SIG-M5 (cell line): ENCODE measurements around the gene PTPRH.
"Not testable (repeated sequence)": the region's sequence is repeated elsewhere in the genome, so short reads cannot be mapped to it uniquely, and the experiment has no call there.

Experiments used
- DNase-seq: peaks from one replicate; lab custom pipeline; 2025; lab: John Stamatoyannopoulos, UW

PTPRH gene

DNA sequence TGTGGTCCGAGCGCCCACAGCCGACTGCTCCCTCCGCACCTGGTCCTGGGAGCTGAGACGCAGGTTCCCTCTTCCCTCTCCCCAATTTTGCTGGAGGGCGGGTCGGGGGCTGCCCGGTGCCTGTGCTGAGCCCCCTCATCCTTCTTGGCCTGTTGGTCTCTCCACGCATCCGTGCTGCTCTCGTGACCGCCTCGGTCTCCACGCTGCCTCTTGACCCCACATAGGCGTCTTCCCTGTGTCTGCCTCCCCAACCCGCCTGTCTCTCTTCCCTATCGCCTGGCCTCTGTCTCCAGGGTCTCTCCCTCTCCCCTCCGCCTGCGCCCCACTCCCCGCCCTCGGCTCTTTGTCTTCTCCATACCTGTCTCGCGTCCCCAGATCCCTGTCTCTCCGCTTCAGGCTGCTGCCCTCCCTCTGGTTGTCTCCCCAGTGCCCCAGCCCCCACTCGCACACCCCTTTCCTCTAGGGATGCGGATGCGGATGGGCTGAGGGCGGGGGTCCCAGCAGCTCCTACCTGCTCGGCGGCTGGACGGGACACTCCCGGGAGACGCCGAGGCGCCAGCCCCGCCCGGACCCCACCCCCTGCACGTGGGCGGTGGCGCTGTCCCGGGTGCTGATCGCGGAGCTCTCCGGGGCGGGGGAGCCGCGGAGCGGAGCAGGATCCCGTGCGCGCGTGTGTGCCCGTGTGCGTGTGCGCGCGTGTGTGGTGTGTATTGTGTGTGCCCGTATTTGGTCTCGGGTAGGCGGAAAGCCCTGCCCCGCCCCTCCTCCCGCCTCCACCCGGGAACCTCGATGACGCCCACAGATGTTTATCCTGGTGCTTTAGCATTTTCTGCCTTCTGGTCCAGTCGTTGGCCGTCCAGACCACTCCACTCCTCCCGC lies 29.5 kb downstream of the PTPRH start, which contains the start of gene SYT5:
SYT5 (minus strand) TSS at position 684 of the 879 bp plus-strand sequence. CDS start 1,248 bp downstream, outside the sequence.
- no peak for DNase-seq

DNA sequence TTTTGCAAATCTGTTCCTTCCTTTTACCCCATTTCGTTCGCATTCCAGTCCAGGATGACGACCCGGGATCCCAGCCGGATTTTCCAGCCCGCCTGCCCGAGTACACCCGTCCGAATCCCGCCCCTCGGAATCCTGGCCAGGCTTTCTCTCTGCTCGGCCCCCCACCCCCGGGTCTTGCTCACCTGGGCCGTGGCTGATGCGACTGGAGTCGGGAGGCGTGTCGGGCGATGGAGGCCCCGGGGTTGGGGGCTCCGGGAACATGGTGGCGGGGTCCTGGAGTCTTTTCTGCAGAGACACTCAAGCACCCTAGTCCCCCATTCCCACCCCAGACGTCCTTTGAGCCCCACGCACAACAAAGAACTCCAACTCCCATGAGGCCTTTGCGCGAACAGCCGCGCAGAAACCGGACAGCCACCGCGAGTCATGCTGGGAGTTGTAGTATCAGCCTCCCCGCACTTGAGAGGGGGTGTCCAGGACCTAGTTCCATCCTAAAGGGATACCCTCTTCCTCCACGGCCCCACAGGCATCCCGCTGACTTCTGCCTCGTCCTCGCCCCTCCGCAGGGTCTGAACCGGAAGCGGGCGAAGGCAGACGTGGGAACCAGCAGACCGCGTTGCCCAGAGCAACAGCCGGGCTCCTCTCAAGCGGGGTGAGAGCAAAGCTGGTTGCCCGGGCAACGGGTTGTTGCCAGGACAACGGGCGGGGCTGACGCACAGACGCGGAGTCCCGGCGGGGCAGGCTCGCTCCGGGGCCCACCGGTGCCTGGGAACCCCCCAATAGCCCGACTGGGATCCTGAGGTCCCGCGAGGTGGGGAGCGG lies 30.3 kb downstream of the PTPRH start:
- no peak for DNase-seq

DNA sequence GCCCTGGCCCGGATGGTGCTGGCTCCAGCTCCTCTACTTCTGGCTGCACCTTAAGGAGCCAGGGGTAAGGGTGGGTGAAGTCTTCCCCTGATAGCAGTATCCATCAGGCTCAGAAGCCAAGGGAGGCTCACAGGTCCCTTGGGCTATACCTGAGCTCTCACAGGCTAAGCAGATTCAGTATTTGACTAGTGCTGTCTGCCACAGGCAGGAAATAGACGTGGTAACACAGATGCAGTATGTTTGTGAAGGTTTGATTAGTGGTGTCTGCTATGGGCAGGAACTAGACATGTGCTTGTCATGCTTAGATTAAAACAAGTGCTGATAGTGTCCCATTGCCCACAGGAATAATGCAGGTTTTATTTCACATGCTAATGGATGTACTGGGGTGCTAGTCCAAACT lies 33.2 kb downstream of the PTPRH start:
- DNase-seq = no peak

DNA sequence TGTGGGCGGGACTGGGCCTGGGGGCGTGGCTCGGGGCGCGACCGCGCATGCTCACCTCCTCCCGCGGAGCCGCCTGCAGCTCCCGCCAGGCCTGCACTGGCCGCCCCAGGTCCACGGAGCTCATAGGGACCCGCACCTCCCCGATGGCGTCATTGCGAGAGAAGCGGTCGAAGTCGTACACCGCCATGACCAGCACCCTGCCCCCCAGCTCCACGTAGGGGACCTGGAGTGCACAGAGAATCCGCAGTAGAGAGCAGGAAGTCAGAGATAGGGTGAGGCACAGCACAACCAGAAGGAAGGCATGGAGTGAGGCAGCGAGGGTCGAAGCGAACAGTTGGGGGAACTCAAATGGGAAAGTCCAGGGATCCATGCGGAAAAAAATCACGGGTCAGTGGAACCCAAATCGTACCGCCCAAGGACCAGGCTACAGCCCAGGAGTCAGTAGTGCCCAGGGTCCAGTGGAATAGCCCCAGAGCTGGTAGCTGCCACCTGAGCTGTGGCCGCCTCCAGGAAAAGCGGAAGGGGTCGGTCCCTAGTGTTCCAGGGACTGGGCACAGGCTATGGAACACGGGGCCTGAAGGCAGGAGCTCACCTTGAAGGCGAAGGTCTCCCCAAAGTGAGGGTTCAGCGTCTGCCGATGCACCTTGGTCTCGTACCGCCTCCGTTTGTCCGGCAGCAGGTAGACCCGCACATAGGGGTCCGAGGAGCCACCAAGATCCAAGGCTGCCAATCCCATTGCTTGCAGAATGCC lies 34.0 kb downstream of the PTPRH start:
- DNase-seq = no peak

DNA sequence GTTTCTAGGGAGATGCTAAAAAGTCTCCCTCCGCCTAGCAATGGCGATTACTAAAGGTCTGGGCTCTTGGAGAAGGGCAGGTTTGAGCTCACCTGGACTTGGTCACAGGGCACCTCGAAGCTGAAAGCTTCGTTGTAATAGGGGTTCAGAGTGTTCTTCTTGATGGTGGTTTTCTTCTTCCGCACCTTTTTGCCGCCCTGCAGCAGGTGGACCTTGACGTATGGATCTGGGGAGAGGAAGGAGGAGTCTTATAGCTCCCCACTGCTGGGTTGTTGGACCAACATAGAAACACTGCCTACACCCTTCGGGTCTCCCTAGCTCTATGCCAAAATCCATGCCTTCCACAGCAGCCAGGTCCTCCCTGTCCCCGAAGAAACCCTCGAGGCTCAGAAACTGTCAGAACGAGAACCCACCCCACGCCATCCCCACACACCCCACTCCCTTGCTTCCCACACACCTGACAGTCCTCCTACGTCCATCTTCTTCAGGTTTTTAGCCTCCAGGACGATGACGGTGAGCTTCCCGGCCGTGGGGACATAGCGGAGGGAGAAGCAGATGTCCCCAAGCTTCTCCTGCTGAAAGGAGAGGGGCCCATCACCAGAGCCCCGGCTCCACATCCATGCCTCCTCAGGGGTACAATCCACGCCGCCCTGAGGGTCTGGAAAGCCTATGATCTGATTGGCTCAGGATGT lies 34.7 kb downstream of the PTPRH start:
- DNase-seq = no peak

DNA sequence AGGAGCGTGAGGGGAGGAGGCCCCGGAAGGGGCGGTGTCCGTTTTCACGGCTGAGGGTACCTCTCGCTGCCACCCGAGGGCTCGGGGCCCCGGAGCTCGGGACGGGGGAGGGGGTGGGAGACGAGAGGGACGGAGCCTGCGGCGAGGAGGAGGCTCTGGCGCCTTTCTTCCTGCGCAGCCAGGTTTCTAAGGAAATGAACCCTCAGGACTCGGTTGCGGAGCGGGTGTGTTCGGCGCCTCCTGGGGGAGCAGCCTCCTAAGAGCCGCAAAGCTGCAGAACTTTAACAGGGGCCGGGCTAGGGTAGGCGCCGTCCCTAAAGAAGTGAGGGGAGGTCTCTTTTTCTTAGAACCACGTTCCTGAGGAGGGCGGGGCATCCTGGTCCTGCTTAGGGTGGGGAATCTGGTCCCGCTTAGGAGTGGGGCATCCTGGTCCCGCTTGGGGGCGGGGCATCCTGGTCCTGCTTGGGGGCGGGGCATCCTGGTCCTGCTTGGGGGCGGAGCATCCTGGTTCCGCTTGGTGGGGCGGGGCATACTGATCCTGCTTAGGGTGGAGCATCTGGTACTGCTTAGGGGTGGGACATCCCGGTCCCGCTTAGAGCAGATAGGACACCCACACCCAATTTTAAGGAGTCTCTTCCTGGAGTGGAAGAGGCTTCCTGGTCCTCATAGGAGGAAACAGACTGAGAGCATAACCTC lies 35.4 kb downstream of the PTPRH start:
- no peak for DNase-seq

DNA sequence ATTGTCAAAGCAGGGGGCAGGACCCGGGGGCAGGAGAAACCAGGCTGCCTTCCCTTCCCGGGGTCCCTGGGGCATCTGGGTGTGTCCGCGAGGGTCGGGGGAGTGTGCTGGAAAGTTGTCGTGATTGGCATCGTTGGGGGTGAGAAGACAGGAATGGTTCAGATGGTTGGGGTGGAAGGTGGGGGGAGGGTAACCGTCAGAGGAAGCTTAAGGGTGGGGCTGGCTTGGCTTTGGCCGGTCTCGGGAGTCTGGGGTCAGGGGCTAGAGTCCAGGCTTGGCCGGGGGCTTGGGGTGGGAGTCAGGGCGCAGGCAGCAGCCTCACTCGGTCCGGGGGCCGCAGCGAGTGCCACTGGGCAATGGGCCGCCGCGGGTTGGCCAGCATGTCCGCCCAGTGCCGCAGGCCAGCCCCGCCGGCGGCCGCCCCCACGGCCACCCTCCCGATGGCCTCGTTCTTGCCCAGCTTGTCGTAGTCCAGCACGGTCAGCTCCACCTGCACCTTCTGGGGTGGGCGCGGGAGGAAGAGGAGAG lies 36.1 kb downstream of the PTPRH start:
- DNase-seq = no peak

DNA sequence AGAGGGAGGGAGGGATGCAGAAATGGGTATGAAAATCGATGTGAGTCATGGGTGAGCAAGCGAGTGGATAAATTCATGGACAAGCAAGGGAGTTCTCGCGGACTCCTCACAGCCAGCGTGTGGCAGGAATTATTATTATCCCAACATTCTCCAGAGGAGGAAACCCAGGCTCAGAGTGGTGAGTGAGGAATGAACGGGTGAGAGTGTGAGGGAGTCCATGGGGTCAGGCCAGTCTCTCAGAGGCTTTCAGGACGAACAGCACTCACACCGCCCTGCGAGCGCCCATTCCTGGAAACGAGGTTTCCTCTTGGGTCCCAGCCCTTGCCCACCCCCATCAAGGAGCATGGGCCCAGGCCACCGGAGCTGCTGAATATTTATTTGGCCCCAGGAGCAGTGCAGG lies 36.6 kb downstream of the PTPRH start:
- DNase-seq = no peak

DNA sequence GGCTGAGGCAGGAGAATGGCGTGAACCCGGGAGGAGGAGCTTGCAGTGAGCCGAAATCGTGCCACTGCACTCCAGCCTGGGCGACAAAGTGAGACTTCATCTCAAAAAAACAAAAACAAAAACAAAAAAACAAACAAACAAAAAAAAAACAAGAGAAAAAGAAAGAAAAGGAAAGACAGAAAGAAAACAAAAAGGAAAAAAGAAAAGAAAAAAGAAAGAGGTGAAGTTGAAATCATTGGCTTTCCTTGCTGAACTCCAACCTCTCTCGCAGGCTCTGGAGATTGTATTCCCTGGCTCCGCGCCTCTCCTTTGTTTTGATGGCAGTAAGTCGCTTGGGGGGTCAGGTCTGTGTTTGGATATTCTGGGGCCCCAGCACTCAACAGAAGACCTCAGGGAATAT lies 37.0 kb downstream of the PTPRH start:
- DNase-seq = not testable (repeated sequence)

DNA sequence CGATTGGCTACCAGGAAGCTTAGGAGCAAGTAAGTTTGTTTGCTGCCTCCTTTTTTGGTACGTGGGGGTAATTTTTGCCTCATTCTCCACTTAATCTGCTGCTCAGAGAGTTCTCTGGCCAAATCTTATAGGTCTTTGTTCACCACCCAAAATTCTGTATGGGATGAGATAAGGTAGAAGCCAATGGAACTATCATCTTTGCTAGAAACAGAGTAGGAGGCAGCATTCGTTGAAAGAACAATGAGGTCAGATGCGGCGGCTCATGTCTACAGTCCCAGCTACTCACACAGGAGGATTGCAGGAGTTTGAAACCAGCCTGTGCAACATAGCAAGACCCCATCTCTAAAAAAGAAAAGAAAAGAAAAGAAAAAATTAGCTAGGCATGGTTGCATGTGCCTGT lies 37.9 kb downstream of the PTPRH start:
- no peak for DNase-seq

DNA sequence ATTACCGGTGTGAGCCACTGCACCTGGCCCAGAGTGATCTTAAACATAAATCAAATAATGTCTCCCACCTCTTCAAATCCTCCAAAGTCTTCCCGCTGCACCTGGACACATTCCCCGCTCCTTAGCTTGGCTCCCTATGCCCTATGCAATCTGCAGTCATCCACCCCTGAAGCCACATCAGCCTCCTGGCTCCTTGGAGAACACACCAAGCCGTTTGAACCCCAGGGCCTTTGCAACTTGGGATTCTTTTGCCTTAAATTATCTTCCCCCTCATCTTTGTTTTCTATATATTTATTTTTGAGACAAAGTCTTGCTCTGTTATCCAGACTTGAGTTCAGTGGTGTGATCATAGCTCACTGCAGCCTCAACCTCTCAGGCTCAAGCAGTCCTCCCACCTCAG lies 40.2 kb downstream of the PTPRH start:
- no peak for DNase-seq

DNA sequence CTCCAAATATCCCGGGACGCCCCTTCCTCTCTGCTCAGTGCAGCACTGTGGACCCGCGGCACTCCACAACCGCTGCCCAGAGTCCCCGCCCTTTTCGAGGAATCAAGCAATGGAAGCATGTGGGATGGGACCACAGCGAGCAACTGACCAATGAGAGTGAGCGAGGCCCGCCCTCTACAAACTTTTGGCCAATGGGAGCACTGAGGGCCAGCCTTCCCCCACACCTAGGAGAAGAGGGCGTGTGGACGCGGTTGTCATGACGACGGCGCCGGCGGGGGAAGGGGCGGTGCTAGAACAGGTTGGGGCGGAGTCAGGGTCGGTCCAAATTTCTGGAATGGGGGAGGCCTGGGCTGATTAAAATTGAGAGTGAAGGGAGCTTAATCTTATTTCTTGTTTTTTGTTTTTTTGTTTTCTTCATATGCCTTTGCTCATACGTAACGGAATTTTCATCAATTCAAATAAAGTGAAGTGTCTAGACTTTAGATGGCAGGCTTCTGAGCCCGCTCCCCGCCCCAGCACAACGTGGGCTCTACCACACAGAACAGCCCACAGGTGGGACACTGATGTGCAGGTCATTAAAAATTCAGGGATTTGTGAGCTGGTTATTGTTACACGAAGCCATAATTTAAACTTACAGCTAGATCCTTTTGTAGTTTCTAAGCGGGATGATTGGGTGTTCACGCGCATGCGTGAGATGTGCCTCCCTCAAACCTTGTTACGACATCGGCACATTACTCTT lies 42.6 kb downstream of the PTPRH start, which contains the start of gene DNAAF3:
DNAAF3 (minus strand) TSS at position 84 of the 739 bp plus-strand sequence. CDS start 200 bp downstream, outside the sequence.
- DNase-seq = peak; percentile 78

DNA sequence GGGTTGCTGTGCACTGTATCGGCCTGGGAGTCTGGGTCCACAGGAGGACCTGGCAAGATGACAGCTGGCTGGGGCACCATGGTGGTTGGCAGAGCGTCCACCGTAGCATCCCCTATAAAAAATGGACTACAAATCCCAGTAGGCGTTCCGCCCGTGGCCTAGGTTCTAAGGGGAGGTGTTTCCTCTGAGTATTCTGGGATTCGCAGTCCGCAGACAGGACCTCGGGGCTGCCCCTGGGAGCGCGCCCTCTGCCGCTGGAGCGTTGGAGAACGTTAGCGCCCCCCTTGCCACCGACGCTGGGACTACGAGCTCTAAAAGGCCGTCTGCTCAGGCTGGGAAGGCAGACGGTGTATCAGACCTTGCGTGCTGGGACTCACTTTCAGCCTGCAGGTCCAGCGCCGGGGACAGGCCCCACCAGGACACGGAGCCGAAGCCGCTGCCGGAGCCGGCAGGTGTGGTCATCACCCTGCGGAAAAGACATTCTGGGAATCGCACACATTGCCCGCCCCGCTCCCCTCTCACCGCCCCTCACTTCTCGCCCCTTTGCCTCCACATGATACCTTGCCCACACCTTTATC lies 43.3 kb downstream of the PTPRH start:
- DNase-seq = peak; percentile 66

DNA sequence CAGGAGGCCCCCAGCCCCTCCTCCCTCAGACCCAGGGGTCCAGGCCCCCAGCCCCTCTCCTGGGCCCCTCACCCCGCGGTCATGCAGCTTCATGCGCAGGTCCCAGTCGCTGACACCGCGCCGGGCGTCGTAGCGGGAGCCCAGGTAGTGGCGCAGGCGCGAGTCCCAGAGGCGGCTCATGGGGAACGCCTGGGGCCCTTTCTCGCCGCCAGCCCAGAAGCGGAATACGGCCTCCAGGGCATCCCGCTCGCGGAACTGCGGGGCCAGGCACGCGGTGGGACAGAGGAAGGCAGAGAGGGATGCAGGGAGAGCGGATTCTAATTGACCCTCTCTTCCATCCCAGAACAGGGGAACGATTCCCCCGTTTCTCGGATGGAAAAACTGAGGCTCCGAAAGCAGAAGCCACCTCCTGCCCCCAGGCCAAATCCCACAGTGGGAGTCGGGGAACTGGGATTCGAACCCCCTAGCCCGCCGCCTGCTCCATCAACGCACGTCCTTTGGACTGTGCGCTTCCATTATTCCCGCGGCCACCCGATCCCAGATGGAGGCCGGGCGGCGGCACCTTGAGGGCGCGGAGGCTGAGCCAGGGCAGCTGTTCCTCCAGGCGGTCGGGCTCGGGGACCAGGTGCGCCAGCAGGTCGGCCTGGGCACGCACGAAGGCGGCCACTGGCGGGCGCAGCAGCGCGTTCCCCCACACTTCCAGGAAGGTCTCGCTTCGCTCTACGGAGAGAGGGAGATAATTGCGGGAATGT lies 47.6 kb downstream of the PTPRH start:
- no peak for DNase-seq

DNA sequence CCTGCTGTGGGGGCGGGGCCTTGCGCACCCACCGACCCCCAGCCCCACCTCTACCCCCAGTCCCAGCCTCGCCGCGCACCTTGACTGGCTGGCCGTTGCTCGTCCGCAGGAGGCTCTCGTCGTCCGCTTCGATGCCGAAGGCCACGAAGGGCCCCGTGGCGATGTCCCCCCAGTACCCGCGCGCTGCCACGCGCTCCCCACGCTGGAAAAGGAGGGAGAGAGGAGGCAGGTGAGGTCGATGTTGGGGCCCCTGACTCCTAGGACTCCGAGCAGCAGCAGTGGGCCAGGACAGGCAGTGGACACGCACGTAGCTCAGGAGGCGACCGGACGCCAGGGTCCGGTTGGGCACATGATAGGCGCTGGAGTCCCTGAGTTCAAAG lies 48.3 kb downstream of the PTPRH start:
- DNase-seq = no peak

DNA sequence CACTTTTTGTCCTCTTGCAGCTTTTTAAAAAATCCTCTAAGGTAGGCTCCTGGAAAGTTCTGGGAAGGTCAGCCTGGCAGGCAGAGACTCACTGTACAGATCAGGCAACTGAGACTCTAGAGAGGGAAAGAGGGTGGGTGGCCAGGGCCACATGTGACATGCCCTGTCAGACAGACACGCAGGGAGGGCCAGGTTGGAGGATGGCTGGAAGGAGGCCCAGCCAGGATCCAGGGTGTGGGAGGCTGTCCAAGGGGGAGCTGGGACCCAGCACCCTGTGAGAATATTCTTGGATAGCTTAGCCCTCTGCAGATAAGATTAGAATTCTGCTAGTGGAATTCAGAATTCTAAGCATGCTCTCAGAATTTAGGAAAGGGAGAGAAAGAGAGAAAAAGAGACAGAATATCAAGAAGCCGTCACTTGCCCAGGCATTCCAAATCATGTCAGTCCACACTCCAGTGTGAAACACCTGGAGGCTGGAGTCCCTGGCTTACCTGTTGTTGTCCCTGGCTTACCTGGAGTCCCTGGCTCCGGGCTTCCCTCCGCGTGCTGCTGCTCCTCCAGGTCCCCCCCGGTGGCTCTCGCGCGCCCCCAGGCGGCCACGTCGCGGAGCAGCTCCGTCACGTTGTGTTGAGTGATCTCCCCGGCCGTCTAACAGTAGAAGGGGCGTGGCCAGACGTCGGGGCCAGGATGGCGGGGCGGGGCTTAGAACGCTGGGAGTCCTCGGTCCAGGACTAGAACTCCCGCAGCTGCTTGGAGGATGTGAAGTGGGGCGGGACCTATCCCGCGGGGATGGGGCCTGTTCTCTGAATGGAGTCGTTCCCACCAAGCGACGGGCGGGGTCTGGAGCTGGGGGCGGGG lies 48.9 kb downstream of the PTPRH start:
- DNase-seq = no peak

DNA sequence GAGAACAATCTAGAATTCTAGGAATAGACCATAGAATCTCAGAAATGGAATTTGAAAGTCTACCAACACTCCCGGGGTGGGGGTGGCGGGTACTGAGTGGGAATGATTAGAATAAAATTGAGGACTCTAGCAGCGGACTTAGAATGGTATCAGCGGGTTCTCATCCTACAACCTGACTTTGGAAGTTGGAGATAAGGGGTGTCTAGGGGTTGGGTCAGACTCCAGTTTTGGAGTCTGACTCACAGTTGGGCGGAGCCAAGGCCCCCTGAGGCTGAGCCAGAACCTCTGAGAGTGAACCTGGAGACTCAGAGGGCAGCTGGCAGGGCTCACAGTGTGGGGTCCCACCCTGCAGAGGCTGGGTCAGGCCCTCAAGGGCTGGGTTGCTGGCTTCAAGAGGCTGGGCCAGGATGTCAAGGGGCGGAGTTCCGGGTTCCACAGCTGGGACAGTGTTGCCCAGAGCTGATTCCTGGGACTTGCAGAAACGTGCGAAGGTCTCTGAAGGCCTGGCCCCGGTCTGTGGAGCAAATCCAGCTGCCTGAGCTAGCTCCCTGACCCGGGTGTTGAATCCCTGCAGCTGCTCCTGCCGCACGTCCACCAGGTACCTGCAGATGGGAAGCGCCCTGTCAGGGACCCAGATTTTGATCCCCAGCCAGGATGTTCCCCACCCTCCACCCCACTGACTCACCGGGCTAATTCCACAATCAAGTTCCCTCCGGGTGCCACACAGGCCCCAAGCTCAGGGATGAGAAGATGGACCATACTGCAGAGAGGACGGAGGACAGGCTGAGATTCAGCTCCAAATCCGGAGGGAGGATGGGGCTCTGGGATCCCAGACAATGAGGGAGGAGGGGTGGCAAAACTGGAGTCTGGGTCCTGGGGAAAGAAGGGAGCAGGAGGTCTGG lies 50.2 kb downstream of the PTPRH start:
- no peak for DNase-seq
